Measurements from ENCODE around the gene CTNNA3.

GRCh38 chr10:66671562-66671961, 1024.4 kb downstream of the CTNNA3 start:
- TF ChIP-seq CTCF (conservative IDR thresholded peaks at IDR 0.05; ENCODE audit: low read length) = no peak
- TF ChIP-seq EZH2phosphoT487 (IDR thresholded peaks at IDR 0.05; ENCODE audit: borderline replicate concordance) = no peak
